ENCODE data around the gene ERVW-1.

- no peak for TF ChIP-seq CTCF (conservative IDR thresholded peaks at IDR 0.05; ENCODE audit: low read depth, low read length)
- no peak for TF ChIP-seq EZH2 (IDR thresholded peaks at IDR 0.05; ENCODE audit: low read length, unreplicated experiment)
Measured at GRCh38 chr7:92520024-92520423, 42.3 kb upstream of the ERVW-1 start.
